NT2/D1 (cell line): ENCODE data around the gene RBP3.

Source experiments
- SUZ12 ChIP-seq: IDR thresholded peaks from 2 replicates; pipeline ENCODE4 v1.6.1; 2011; ENCODE audit not compliant: insufficient read length, insufficient read depth; ENCODE audit errors: extremely low read depth
- YY1 ChIP-seq: IDR thresholded peaks from 2 replicates; pipeline ENCODE4 v1.6.1; 2011; ENCODE audit not compliant: insufficient read length, insufficient read depth
- ZNF274 ChIP-seq: IDR thresholded peaks from 2 replicates; pipeline ENCODE4 v1.6.1; 2011; ENCODE audit warnings: mild to moderate bottlenecking, low read depth, low read length

GRCh38 chr10:47332371-47332770, 15.8 kb upstream of the RBP3 start:
- TF ChIP-seq ZNF274 (no peak), YY1 (no peak), SUZ12 (no peak)
